ENCODE data around the gene LARGE1. TPM values are rescaled to one million over a fixed set of nuclear protein-coding genes. Genes with fewer than 3 reads are reported as not detected.

The LARGE1 gene
- total RNA-seq, 1 experiment from 2014 or later, result 1.3 TPM

GRCh38 chr22:33513388-33514338, 406.6 kb downstream of the LARGE1 start:
- no peak overlapping the region for H2AFZ ChIP-seq (ENCODE audit: low read length)
- no peaks in the 10 kb centered on the region for H4K20me1 ChIP-seq (ENCODE audit: low read length)
- CTCF ChIA-PET, result no interaction called here

GRCh38 chr22:33512908-33513307, 407.4 kb downstream of the LARGE1 start:
- Histone ChIP-seq H3K9me2 (replicated peaks; ENCODE audit: low read length) (no peaks in the 10 kb centered on the region), H3K79me2 (ENCODE audit: low read length) (no peaks in the 10 kb centered on the region), H4K20me1 (ENCODE audit: low read length) (no peaks in the 10 kb centered on the region), H3K9ac (ENCODE audit: low read length) (no peak overlapping the region), H3K4me2 (ENCODE audit: low read length) (no peak overlapping the region), H3K27me3 (ENCODE audit: low read length) (no peaks in the 10 kb centered on the region), H3K9me3 (ENCODE audit: low read length) (no peaks in the 10 kb centered on the region), H3F3A (ENCODE audit: low read length, unreplicated experiment) (no peaks in the 10 kb centered on the region), H2AFZ (ENCODE audit: low read length) (no peak overlapping the region), H3K27ac (ENCODE audit: low read length) (no peak overlapping the region), H3K36me3 (ENCODE audit: low read depth, low read length) (no peaks in the 10 kb centered on the region), H3K4me3 (ENCODE audit: low read length) (no peak overlapping the region), H3K4me1 (ENCODE audit: insufficient read depth, low read length) (no peaks in the 10 kb centered on the region)
- ChIA-PET CTCF (no interaction called here), POLR2A (ENCODE audit: unreplicated experiment) (no interaction called here)
- no peak for DNase-seq
- intact Hi-C loops (cut with micrococcal nuclease), result no loop called here
- no TSS peak for BruUV-seq (replicated peaks)
- no peak for ATAC-seq
- no peak for TF ChIP-seq CTCF (conservative IDR thresholded peaks at IDR 0.05; ENCODE audit: low read depth, low read length)

More at GRCh38 chr22:33513388-33514338, 406.6 kb downstream of the LARGE1 start:
- H3K9me3 ChIP-seq (ENCODE audit: low read length), result no peaks in the 10 kb centered on the region
- no peak overlapping the region for H3K9ac ChIP-seq (ENCODE audit: low read length)
- intact Hi-C loops (cut with micrococcal nuclease), result no loop called here
- H3K4me2 ChIP-seq (ENCODE audit: low read length), result no peak overlapping the region
- no peaks in the 10 kb centered on the region for H3K4me1 ChIP-seq (ENCODE audit: insufficient read depth, low read length)
- no peak for TF ChIP-seq CTCF (conservative IDR thresholded peaks at IDR 0.05; ENCODE audit: low read depth, low read length)
- no peak for TF ChIP-seq EZH2 (IDR thresholded peaks at IDR 0.05; ENCODE audit: low read length, unreplicated experiment)
- TF ChIP-seq EZH2phosphoT487 (IDR thresholded peaks at IDR 0.05; ENCODE audit: borderline replicate concordance, low read length), result no peak
- BruUV-seq (replicated peaks), result no TSS peak
- ATAC-seq (no peak), DNase-seq (peak; percentile 8)
- H3F3A ChIP-seq (ENCODE audit: low read length, unreplicated experiment), result no peaks in the 10 kb centered on the region
- POLR2A ChIA-PET (ENCODE audit: unreplicated experiment), result no interaction called here
- no peaks in the 10 kb centered on the region for H3K79me2 ChIP-seq (ENCODE audit: low read length)
- H3K27me3 ChIP-seq (ENCODE audit: low read length), result no peaks in the 10 kb centered on the region
- H3K4me3 ChIP-seq (ENCODE audit: low read length), result no peak overlapping the region
- no peaks in the 10 kb centered on the region for H3K36me3 ChIP-seq (ENCODE audit: low read depth, low read length)
- H3K27ac ChIP-seq (ENCODE audit: low read length), result no peak overlapping the region
- H3K9me2 ChIP-seq (replicated peaks; ENCODE audit: low read length), result no peaks in the 10 kb centered on the region

GRCh38 chr22:33510429-33510904, 409.8 kb downstream of the LARGE1 start:
- Histone ChIP-seq H3K4me2 (ENCODE audit: low read length) (no peak overlapping the region), H3K27ac (ENCODE audit: low read length) (no peak overlapping the region), H3K9me3 (ENCODE audit: low read length) (no peaks in the 10 kb centered on the region), H3K27me3 (ENCODE audit: low read length) (no peaks in the 10 kb centered on the region), H3K9ac (ENCODE audit: low read length) (no peak overlapping the region), H2AFZ (ENCODE audit: low read length) (no peak overlapping the region), H4K20me1 (ENCODE audit: low read length) (no peaks in the 10 kb centered on the region), H3K36me3 (ENCODE audit: low read depth, low read length) (no peaks in the 10 kb centered on the region), H3K4me1 (ENCODE audit: insufficient read depth, low read length) (no peaks in the 10 kb centered on the region), H3F3A (ENCODE audit: low read length, unreplicated experiment) (no peaks in the 10 kb centered on the region), H3K9me2 (replicated peaks; ENCODE audit: low read length) (no peaks in the 10 kb centered on the region), H3K4me3 (ENCODE audit: low read length) (no peak overlapping the region), H3K79me2 (ENCODE audit: low read length) (no peaks in the 10 kb centered on the region)
- TF ChIP-seq CTCF (conservative IDR thresholded peaks at IDR 0.05; ENCODE audit: low read depth, low read length) (no peak), EZH2phosphoT487 (IDR thresholded peaks at IDR 0.05; ENCODE audit: borderline replicate concordance, low read length) (no peak), EZH2 (IDR thresholded peaks at IDR 0.05; ENCODE audit: low read length, unreplicated experiment) (no peak)
- CTCF ChIA-PET, result no interaction called here
- intact Hi-C loops (cut with micrococcal nuclease), result no loop called here
- DNase-seq (no peak), ATAC-seq (no peak)
- no TSS peak for BruUV-seq (replicated peaks)
- POLR2A ChIA-PET (ENCODE audit: unreplicated experiment), result no interaction called here
